Measurements from ENCODE around the gene POLR2J3.
"Not testable (repeated sequence)": the region's sequence is repeated elsewhere in the genome, so short reads cannot be mapped to it uniquely, and the experiment has no call there.

Gene POLR2J3

DNA sequence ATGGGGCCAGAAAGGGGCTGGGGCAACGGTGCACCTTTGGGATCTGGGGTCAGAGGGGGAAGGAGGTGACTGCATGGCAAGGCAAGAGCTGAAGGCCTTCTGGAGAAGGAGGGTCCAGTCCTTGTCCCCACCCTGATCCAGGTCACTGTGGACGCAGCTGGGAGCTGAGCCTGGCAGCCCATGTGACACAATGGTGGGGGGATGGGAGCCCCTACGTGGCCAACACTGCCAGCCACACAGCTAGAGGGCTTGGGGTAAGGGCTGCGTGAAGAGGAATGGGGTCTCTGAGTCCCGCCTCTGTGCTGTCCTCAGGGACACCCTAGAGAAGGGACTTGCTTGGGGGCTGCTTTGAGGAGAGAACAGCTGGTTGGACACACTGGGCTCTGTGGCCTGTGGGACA, 9.3 kb upstream of the POLR2J3 start:
- DNase-seq: not testable (repeated sequence)

DNA sequence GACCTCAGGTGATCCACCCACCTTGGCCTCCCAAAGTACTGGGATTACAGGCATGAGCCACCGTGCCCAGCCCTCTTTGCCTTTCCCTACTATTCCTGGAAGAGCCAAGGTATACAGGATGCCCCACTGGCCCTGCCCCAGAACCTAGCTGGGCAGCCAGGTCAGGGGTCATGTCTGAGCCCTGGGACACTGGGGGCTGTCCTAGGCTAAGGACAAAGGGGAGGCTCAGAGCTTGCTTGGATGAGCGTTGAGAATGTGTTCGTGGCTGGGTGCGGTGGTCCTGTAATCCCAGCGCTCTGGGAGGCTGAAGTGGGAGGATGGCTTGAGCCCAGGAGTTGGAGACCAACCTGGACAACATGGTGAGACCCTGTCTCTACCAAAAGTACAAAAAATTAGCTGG, 6.1 kb upstream of the POLR2J3 start:
- DNase-seq: not testable (repeated sequence)

DNA sequence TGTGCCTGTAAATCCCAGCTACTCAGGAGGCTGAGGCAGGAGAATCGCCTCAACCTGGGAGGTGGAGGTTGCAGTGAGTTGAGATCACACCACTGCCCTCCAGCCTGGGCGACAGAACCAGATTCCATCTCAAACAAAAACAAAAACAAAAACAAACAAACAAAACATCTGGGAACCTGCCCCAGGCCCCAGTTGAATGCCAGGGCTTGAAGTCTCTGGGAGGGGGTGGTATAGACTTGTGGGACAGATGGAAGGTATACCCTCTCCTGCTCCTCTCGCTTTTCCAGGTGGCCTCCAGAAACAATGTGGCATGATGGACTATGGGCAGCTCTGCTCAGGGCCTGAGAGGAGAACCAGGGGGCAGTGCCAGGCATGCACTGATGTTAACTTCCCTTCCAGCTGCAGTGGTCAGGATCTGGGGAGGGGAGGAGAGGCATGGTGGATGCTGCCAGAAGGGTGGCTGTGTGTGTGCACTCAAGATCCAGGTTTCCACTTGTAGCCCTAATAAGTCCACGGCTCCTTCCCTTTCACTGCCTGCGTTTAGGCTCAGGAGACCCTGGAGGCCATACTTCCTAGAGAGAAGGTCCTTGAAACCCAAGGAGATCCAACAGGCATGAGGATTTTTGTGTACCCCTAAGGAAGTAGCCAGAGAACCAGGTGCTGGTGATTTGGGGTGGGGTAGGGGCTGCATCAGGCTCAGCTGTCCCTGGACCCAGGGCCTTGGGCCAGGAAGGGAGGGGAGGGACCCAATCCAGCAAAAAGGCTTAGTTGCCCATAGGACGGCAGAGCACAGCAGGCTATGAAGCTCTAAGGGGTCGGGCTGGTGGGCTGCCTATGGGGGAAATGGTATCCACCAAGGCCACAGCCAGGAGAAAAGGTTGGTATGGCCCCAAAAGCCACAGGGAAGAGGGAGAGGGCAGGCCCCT, 5.2 kb upstream of the POLR2J3 start:
- DNase-seq: not testable (repeated sequence)

DNA sequence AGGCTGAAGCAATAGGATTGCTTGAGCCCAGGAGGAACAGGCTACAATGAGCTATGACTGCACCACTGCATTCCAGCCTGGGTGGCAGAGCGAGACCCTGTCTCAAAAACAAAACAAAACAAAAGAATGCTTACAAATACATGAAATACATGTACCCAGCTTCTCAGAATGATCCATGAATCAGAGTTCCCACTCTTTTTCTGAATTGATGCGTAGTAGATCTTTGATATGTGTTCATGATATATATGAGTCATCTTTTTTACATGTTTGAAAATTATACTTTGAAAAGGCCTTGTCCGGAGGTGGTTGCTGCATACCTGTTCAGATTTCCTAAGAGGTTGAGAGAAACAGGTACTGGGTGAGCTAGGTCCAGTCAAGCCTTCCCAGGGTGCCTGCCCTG, 4.0 kb upstream of the POLR2J3 start:
- DNase-seq: not testable (repeated sequence)

DNA sequence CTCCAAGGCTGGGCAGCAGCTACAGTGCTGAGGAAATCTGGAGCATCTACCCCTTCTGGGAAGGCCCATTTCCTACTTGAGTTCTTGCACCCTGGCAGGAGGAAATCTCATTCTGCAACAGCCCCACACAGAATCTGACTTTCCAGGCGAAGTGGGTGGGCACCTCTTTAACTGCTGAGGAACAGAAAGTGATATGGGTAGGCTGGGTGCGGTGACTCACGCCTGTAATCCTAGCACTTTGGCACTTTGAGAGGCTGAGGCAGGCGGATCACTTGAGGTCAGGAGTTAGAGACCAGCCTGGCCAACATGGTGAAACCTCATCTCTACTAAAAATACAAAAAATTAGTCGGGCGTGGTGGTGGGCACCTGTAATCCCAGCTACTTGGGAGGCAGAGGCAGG, 2.2 kb upstream of the POLR2J3 start:
- DNase-seq: not testable (repeated sequence)

DNA sequence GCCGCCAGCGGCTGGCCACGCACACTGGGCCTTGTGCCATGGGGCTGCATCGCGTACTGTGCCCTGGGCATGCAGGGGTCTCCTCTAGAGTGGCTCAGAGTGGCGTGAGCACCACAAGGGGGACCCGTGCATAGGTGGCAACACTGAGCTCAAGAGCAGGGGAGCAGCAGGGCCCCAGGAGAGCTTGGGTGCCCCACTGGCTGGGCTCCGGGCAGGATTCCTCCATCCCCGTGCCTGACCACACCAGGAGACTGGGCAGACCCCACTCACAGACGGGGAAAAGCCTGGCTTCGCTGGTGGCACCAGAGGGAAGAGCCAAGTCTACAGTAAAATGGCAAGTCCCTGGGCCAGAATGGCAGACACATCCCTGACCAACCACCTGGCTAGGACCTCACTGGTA, 3.8 kb downstream of the POLR2J3 start:
- not testable (repeated sequence) for DNase-seq

DNA sequence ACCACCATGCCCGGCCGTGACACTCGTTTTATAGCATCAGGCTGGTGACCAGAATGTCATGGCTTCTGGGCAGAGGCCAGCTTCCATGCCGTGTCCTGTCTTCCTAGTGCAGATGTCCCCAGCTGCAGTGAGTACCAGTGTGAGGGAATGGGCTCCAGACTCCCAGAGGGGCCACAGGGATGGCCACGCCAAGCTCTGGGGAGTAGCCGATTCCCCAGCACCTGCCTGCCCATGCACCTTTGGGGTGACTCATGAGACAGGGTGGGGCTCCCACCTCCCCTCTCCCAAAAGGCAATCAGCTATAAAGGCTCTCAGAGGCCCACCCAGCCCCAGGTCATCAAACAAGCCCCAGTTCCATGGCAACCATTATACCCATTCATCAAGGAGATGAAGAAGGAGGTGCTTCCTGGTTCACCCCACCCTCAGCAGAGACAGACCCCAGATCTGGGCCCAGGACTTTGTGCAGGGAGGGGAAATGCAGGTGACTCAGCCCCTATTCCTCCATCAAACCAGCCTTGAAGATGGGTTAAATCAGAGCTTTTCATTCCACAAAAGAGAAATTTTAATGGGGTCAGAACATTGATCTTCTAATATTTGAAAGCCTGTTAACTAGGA, 21.5 kb downstream of the POLR2J3 start, which contains the start of gene SPDYE2:
Gene SPDYE2, plus strand, starts transcription at position 419 of the 615 bp plus-strand sequence. CDS start 2,030 bp downstream, outside the sequence.
- not testable (repeated sequence) for DNase-seq

DNA sequence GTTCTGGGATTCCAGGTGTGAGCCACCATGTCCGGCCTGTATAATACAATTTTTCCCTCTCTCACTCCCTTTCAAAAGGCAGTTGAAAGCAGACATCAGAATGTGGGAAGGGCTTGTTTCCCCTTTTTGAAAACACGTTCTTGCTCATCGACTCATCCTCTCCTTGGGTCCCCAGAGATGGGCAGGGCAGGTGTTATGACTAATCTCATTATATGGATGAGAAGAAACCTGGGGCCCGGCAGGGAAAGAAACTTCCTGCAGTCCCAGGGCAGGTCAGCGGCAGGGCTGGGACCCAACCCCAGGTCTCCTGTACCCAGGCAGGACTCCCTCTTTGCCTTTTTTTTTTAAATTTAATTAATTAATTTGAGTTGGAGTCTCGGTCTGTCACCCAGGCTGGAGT, 26.0 kb downstream of the POLR2J3 start:
- not testable (repeated sequence) for DNase-seq

DNA sequence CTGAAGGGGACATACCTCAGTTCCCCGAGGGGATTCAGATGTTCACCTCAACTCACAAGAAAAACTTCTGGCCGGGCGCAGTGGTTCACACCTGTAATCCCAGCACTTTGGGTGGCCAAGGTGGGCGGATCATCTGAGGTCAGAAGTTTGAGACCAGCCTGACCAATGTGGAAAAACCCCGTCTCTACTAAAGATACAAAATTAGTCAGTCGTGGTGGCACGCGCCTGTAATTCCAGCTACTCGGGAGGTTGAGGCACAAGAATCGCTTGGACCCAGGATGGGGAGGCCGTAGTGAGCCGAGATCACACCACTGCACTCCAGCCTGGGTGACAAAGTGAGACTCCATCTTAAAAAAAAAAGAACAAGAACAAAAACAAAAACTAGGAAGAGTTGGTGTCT, 27.1 kb downstream of the POLR2J3 start:
- DNase-seq: not testable (repeated sequence)

DNA sequence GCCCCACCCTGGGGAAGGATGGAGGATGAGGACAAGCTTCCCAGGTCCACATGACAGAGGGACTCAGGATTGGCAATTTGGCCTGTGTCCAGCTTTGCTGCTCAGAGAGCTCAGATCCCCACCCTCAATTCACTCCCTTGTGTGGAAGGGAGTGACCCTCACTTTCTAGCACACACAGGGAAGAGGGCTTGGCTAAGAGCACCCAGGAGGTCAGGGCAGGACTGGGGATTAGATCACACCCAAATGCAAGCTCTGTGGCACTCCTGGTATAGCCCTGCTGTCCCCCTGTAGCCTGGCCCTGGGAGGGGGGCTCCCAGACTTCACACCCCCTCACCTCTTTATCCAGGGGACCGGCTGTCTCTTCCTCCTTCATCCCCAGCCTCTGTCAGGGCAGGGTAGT, 28.0 kb downstream of the POLR2J3 start:
- not testable (repeated sequence) for DNase-seq

DNA sequence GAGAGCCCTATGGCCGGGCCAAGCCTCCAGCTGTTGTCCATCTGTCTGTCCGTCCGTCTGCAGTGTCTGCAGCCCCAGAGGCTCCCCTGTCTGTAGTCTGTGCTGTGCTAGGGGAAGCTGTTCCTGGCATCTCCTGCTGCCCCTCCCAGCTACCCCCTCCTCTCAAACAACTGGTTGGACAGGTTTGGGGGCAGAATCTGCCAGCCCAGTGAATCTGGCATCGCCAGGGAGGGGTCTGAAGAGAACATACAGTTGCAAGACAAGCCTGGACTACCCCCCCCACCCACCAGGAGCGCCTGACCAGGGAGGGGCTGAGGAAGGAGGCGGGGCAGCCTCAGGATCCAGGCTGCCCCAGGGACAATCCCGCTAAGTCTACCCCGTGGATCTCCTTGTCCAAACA, 28.8 kb downstream of the POLR2J3 start, which contains the start of gene UPK3BL2:
Gene UPK3BL2, minus strand, starts transcription at position 101 of the 400 bp plus-strand sequence. Its CDS starts 60 bp downstream, at position 41.
- DNase-seq: not testable (repeated sequence)

DNA sequence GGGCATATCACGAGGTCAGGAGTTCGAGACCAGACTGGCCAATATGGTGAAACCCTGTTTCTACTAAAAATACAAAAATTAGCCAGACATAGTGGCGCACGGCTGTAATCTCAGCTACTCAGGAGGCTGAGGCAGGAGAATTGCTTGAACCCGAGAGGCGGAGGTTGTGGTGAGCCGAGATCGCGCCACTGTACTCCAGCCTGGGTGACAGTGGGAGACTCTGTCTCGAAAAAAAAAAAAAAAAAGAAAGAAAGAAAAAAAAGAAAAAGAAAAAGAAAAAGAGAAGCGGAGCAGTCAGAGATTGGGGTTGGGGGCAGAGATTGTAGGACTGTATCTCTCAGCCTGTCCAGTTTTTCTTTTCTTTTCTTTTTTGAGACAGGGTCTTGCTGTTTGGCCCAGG, 29.6 kb downstream of the POLR2J3 start:
- not testable (repeated sequence) for DNase-seq

DNA sequence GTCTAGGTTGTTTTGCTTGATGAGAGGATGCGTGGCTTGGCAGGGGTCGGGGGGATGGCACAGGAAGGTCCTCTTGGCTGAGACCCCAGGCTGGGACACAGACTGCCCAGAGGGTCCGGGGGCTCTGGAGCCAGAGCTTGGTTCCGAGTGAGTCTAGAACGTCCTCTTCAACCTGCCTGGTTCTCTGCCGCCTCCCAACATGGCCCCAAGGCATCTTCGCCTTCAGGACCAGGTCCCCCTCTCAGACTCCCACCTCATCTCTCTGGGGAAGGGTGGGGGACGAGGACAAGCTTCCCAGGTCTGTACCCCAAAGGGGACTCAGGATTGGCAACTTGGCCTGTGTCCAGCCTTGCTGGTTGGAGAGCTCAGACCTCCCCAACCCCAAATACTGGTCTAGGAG, 30.3 kb downstream of the POLR2J3 start:
- DNase-seq: not testable (repeated sequence)

DNA sequence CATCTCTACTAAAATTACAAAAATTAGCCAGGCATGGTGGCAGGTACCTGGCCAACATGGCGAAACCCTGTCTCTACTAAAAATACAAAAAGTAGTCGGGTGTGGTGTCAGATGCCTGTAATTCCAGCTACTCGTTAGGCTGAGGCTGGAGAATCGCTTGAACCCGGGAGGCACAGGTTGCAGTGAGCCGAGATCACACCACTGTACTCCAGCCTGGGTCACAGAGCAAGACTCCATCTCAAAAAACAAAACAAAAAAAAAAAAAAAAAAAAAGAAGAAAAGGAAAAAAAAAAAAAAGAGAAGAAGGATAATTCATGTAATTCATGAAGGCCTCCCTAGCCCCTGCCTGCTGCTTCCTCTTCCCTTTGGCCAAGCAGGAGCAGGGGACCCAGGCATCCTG, 31.8 kb downstream of the POLR2J3 start:
- not testable (repeated sequence) for DNase-seq

DNA sequence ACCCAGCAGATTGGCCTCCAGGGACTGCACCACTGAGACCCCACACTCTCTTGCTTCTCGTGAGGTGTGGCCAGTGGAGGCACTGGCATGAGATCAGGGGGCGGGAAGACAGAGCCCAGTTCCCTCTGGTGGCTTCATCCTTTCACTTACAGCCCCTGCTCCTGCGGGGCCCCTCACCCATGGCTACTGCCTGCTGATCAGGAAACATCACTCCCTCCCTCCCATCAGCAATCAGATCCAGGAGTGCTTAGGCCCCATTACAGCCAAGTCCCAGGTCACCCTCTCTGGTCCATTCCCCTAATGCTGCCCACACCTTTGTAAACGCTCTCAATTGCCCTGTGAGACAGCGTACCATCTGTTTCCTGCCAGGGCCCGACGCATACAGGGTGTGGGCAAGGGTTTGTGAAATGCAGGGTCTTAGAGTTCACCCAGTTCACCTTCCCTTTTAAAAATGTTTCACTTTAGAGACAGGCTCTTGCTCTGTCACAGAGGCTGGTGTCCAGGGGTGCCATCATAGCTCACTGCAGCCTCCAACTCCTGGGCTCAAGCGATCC, 37.2 kb downstream of the POLR2J3 start:
- DNase-seq: not testable (repeated sequence)

DNA sequence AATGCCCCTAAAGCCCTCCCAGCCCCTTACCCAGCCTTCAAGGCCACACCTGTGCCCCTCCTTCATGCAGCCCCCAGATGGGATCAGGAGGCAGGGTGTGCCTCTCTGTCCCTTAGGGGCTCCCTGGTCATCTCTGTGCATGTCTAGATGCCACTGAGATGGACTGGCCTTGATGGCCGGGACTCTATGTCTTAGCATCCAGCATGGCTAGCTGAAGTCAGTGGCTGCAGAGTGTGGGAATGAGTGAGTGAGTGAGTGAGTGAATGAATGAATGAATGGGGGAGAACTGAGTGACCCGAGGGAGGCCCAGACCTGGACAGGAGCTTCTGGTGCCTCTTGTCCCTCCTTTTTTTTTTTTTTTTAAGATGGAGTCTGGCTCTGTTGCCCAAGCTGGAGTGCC, 40.3 kb downstream of the POLR2J3 start:
- not testable (repeated sequence) for DNase-seq

DNA sequence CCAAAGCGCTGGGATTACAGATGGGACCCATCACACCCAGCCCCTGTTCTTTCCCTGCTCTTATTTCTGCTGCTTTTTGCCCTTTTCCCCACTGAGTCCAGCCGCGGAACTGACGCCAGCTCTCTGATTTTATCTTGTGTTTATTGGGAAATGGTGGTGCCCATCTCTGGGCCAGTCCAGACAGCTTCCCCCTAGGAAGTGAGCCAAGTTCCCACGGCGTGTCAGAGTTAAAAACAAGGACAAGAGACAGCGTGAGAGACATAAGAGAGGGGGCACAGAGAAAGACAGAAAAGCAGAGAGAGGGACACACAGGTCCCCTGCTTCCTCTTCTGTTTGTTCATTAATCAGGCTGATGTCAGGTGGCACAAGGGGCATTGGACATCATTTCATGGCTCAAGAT, 40.8 kb downstream of the POLR2J3 start:
- not testable (repeated sequence) for DNase-seq

DNA sequence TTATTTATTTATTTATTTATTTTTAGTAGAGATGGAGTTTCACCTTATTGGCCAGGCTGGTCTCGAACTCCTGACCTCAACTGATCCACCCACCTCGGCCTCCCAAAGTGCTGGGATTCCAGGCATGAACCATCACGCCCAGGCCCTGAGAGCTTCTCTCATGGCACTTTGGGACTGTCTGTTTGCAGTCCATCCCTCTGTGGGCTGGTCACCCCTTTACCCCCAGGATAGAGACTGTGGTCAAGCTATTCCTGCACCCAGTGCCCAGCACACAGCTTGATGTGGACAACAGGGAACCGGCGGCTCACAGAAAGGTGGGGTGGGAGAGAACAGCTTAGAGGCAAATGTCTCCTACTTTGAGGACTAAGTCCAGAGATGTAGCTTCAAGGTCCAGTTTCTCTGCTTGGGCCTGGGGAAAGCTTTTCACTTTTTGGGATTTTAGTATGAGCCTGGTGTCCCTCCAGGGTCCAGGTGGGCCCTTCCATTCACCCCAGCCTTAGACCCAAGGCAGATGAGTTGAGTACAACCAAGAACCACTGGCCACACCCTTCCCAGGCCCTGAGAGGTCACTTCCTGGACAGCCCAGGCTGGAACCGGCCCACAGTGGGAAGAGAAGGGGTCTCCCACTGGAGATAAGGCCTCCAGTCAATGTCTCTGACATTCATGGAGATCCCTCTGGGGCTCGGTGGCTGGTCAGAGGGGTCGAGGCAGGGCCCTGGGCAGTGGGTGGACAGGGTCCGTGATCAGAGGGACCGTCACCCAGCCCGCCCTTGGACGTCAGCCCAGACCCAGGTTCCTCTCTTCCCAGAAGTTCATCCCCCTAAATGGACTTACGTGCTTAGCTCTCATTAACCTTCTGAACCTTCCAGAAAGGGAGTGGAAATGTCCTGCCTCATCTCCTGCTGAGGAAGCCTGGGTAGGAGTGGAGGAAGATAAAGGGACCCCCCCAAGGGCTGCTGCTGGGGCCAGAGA, 44.3 kb downstream of the POLR2J3 start:
- not testable (repeated sequence) for DNase-seq

DNA sequence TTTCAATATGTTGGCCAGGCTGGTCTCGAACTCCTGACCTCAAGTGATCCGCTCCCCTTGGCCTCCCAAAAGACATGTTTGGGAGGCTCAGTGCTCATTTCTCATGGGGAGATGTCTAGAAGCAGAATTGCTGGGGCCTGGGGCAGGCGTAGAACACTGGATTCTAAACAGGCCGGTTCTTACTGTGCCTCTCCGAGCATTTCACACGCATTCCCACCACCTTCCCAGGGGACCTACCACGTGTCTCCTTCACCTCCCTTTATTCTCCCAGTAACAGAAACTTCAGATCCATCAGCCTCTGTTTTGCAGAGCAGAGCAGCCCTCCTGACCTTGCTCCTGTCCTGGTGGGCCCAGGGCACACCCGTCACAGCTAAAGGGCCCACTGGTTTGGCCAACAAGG, 45.2 kb downstream of the POLR2J3 start:
- DNase-seq: not testable (repeated sequence)

DNA sequence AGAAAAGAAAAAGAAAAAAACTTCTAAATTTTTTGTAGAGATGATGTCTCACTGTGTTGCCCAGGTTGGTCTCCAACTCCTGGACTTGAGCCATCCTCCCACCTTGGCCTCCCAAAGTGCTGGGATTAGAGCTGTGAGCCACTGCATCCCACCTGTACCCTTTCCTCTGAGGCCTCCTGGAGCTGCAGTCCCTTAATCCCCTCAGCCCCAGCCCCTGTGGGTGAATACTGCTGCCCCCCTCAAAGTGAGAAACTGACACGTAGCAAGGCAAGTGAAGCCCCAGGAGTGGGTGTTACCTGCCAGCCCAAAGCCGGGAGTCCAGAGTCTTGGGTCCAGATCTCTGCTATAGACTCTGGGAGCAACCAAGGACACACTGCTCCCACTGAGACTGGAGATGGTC, 47.6 kb downstream of the POLR2J3 start:
- not testable (repeated sequence) for DNase-seq

DNA sequence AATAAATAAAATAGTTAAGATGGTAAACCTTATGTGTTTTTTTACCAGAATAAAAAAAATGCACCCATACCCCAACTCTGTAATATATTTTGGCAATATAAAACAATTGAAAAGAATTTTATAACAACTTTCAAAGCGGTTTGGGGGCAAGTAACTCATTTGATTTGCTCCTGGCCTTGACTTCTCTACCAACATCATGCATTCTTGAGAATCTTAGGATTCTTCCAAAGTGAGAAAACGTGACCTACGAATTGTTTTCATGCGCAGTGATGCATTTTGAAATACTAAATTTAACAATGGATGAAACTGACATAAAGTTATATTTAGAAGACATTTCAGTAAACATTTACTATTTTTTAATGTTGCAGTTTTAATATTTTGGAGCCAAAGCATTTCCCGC, 51.6 kb downstream of the POLR2J3 start:
- not testable (repeated sequence) for DNase-seq

DNA sequence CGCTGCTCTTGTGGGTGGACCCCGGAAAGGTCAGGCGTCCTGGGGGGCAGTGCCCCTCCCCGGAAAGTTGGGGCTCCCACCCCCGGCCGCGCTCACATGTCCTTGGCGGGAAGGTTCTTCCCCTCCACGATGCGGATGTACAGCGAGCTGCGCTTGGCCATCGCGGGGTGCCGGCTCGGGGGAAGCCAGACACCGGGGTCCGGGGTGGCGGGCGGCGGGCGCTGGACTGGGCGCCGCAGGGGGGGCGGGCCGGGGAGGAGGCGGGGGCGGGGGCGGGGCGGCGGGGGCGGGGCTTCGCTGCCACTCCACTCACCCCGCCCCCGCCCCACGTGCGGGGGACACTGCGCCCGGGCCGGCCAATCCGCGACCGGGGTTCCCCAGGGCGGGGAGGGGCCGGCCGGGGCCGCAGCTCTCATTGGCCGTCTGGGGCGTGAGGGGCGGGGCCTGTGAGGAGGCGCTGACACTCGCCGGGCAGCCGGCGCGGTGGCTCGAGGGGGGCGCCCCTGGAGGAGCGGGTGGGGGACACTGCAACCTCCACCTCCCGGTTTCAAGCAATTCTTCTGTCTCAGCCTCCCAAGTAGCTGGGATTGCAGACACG, 54.7 kb downstream of the POLR2J3 start, which contains the start of gene RASA4B:
Gene RASA4B, minus strand, starts transcription at position 228 of the 598 bp plus-strand sequence. Its CDS starts 67 bp downstream, at position 161.
- DNase-seq: peak; percentile 43
